IMR-90 (cell line): Measurements from ENCODE around the gene BCL7A. TPM values are rescaled to one million over a fixed set of nuclear protein-coding genes. Genes with fewer than 3 reads are reported as not detected.

ENCODE experiments used
- ATAC-seq: fragments of 200-7000 bp; cut with Tn5 transposase; 2 replicates; pipeline ENCODE4 v1.9.1; 2020; ENCODE audit warnings: low read depth, mild to moderate bottlenecking, moderate library complexity
- BruUV-seq: library from RNA; stranded (reverse); fragments of 400-500 nt; replicated peaks from 2 replicates; lab custom pipeline; 2021; lab: Mats Ljungman, UMichigan
- CTCF ChIA-PET: fragments of 300-600 bp; formaldehyde crosslinking; extraction: SDS; loops from one replicate; lab custom pipeline; 2021; ENCODE audit warnings: antibody characterized with exemption; lab: Yijun Ruan, JAX
- POLR2A ChIA-PET: fragments of 300-600 bp; sonication (Branson Sonifier 250); formaldehyde crosslinking; loops from one replicate; lab custom pipeline; 2022; ENCODE audit warnings: antibody characterized with exemption; ENCODE audit not compliant: unreplicated experiment; lab: Charles Lee
- DNase-seq: peaks from one replicate; pipeline ENCODE4 v3.0.0; 2013
- H2AFZ ChIP-seq: replicated peaks from 2 replicates; pipeline ENCODE3; 2013; ENCODE audit warnings: low read length, mild to moderate bottlenecking; ENCODE audit not compliant: poor library complexity
- H2AK5ac ChIP-seq: 2 replicates; pipeline ENCODE4 v1.6.1; 2013; ENCODE audit warnings: low read depth, low read length, inconsistent platforms
- H2AK9ac ChIP-seq: replicated peaks from 2 replicates; pipeline ENCODE3; 2013; ENCODE audit warnings: mild to moderate bottlenecking, low read depth, low read length, moderate library complexity; ENCODE audit not compliant: poor library complexity
- H2BK120ac ChIP-seq: 2 replicates; pipeline ENCODE4 v1.6.1; 2013; ENCODE audit warnings: low read depth, low read length, inconsistent platforms
- H2BK15ac ChIP-seq: 3 replicates; pipeline ENCODE4 v1.6.1; 2013; ENCODE audit warnings: low read depth, low read length, inconsistent platforms
- H2BK20ac ChIP-seq: 2 replicates; pipeline ENCODE4 v1.6.1; 2013; ENCODE audit warnings: low read depth, mild to moderate bottlenecking, inconsistent platforms, low read length, moderate library complexity
- H2BK5ac ChIP-seq: 2 replicates; pipeline ENCODE4 v1.6.1; 2013; ENCODE audit warnings: mild to moderate bottlenecking, low read depth, low read length, inconsistent platforms; ENCODE audit not compliant: poor library complexity, severe bottlenecking
- H3K14ac ChIP-seq: replicated peaks from 2 replicates; pipeline ENCODE4 v1.6.1; 2013; ENCODE audit warnings: low read depth, low read length, inconsistent platforms
- H3K18ac ChIP-seq: 2 replicates; pipeline ENCODE4 v1.6.1; 2013; ENCODE audit warnings: low read depth, low read length, control low read depth
- H3K23ac ChIP-seq: 2 replicates; pipeline ENCODE4 v1.6.1; 2013; ENCODE audit warnings: low read depth, low read length, inconsistent platforms
- H3K27ac ChIP-seq: 2 replicates; pipeline ENCODE4 v1.5.1; 2013; ENCODE audit warnings: mild to moderate bottlenecking, control low read depth, low read length; ENCODE audit not compliant: insufficient read depth
- H3K27me3 ChIP-seq: 2 replicates; pipeline ENCODE4 v1.6.1; 2013; ENCODE audit warnings: low read length; ENCODE audit not compliant: control insufficient read depth, insufficient read depth
- H3K36me3 ChIP-seq: 2 replicates; pipeline ENCODE4 v1.6.1; 2013; ENCODE audit warnings: low read length, mixed read lengths; ENCODE audit not compliant: control insufficient read depth, insufficient read depth
- H3K4ac ChIP-seq: 2 replicates; pipeline ENCODE4 v1.6.1; 2013; ENCODE audit warnings: low read depth, low read length, inconsistent platforms
- H3K4me1 ChIP-seq: 2 replicates; pipeline ENCODE4 v1.6.1; 2013; ENCODE audit warnings: low read length, mixed read lengths; ENCODE audit not compliant: control insufficient read depth, insufficient read depth
- H3K4me2 ChIP-seq: 2 replicates; pipeline ENCODE4 v1.6.1; 2013; ENCODE audit warnings: low read depth, mild to moderate bottlenecking, control low read depth, low read length, moderate library complexity
- H3K4me3 ChIP-seq: 2 replicates; pipeline ENCODE4 v1.5.1; 2013; ENCODE audit warnings: low read depth, mild to moderate bottlenecking, control low read depth, low read length, moderate library complexity; ENCODE audit not compliant: insufficient read depth
- H3K56ac ChIP-seq: 2 replicates; pipeline ENCODE4 v1.6.1; 2013; ENCODE audit warnings: low read length, inconsistent platforms; ENCODE audit not compliant: insufficient read depth; ENCODE audit errors: extremely low read depth
- H3K79me1 ChIP-seq, 2 experiments: 2 replicates each; pipeline ENCODE4 v1.6.1; 2013; ENCODE audit warnings: low read length in 2 of 2, inconsistent platforms in 1 of 2, low read depth in 1 of 2
- H3K9ac ChIP-seq: 2 replicates; pipeline ENCODE4 v1.6.1; 2013; ENCODE audit warnings: low read depth, low read length, control low read depth
- H3K9me1 ChIP-seq: 2 replicates; pipeline ENCODE4 v1.6.1; 2013; ENCODE audit warnings: low read length, inconsistent platforms; ENCODE audit not compliant: insufficient read depth
- H3K9me3 ChIP-seq: 2 replicates; pipeline ENCODE4 v1.6.1; 2013; ENCODE audit warnings: low read length; ENCODE audit not compliant: control insufficient read depth, insufficient read depth
- H4K20me1 ChIP-seq: 2 replicates; pipeline ENCODE4 v1.6.1; 2013; ENCODE audit warnings: low read length, inconsistent platforms; ENCODE audit not compliant: insufficient read depth
- H4K5ac ChIP-seq: 2 replicates; pipeline ENCODE4 v1.6.1; 2013; ENCODE audit warnings: mild to moderate bottlenecking, low read depth, low read length, control low read depth
- H4K8ac ChIP-seq, 2 experiments: 2 replicates each; pipeline ENCODE4 v1.6.1; 2013; ENCODE audit warnings: low read depth in 2 of 2, low read length in 2 of 2, control low read depth in 1 of 2, inconsistent platforms in 1 of 2
- H4K91ac ChIP-seq: 2 replicates; pipeline ENCODE4 v1.6.1; 2013; ENCODE audit warnings: low read depth, low read length, inconsistent platforms; ENCODE audit not compliant: insufficient read depth
- CEBPB ChIP-seq: IDR thresholded peaks from 2 replicates; pipeline ENCODE4 v1.6.1; 2012; ENCODE audit warnings: low read depth, low read length, improper control_type of control experiment
- FOS ChIP-seq: fragments of 150-350 bp; IDR thresholded peaks from 2 replicates; pipeline ENCODE4 v1.6.1; 2016; ENCODE audit warnings: low read depth, low read length
- MAFK ChIP-seq: IDR thresholded peaks from 2 replicates; pipeline ENCODE4 v1.6.1; 2012; ENCODE audit warnings: low read depth, low read length, improper control_type of control experiment
- POLR2A ChIP-seq: IDR thresholded peaks from 2 replicates; pipeline ENCODE4 v1.6.1; 2012; ENCODE audit warnings: mild to moderate bottlenecking, low read depth, low read length
- RCOR1 ChIP-seq: IDR thresholded peaks from 2 replicates; pipeline ENCODE4 v1.6.1; 2012; ENCODE audit warnings: mild to moderate bottlenecking, low read length, improper control_type of control experiment; ENCODE audit not compliant: insufficient replicate concordance
- WGBS, 2 experiments: methylation state at CpG; one replicate each; pipeline versions ENCODE4 v1.1.5 to v1.1.7; 2013; ENCODE audit warnings: missing lambda C conversion rate in 2 of 2; ENCODE audit not compliant: insufficient read length in 1 of 2; ENCODE audit errors: extremely low coverage in 2 of 2; 5-methylcytosine and 5-hydroxymethylcytosine counted together
- dilution Hi-C: fragments of 300-500 bp; cut with HindIII; formaldehyde crosslinking; loops from one replicate; pipeline ENCODE4 v1.14.3; 2018; ENCODE audit warnings: low sequenced_read_pairs; ENCODE audit not compliant: unreplicated experiment
- in situ Hi-C: fragments of 300-500 bp; cut with MboI; formaldehyde crosslinking; loops from 3 replicates; pipeline ENCODE4 v1.14.3; 2019; ENCODE audit warnings: low sequenced_read_pairs, inconsistent platforms, mixed read lengths
- intact Hi-C: fragments of 100-400 bp; cut with micrococcal nuclease; formaldehyde crosslinking; loops from 2 replicates; pipeline ENCODE4 v1.10.0; 2022
- polyA plus RNA-seq, 3 experiments: library from polyadenylated mRNA; depleted of rRNA; stranded (reverse); fragments of >200 nt; gene quantifications; 2 replicates each; pipeline ENCODE4 v1.2.3, GENCODE V29; 2012; ENCODE audit warnings: low replicate concordance in 1 of 3
- total RNA-seq: library from RNA; depleted of rRNA; stranded (reverse); fragments of >200 nt; gene quantifications from 2 replicates; pipeline ENCODE4 v1.2.3, GENCODE V29; 2012

BCL7A gene
- total and polyA plus RNA-seq, 2 of the 4 experiments (the other 2 are of a cell fraction), result 5.6 to 7.9 TPM

GRCh38 chr12:122081083-122081696 lies 59.5 kb downstream of the BCL7A start:
- Histone ChIP-seq H2AFZ (peak overlapping the region; percentile 54), H3K56ac (peak overlapping the region; percentile 8; the same call in 1 of the 2 replicates), H3K36me3 (peaks cover 19% of the 10 kb centered on the region), H2AK9ac (peak overlapping the region; percentile 18), H3K4me1 (peaks cover 10% of the 10 kb centered on the region), H3K4me3 (peak overlapping the region; percentile 19), H3K4me2 (peak overlapping the region; percentile 71), H2BK20ac (peak overlapping the region; percentile 72), H4K8ac (peak overlapping the region; percentile 19 to 77), H3K27ac (peak overlapping the region; percentile 98), H2AK5ac (peak overlapping the region; percentile 93), H3K23ac (peak overlapping the region; percentile 77), H2BK120ac (peak overlapping the region; percentile 78), H4K20me1 (peaks cover 48% of the 10 kb centered on the region), H4K5ac (peak overlapping the region; percentile 28; the same call in 1 of the 2 replicates), H3K9ac (peak overlapping the region; percentile 57; the same call in 1 of the 2 replicates), H3K79me1 (peaks cover 17 to 61% of the 10 kb centered on the region in 2 experiments; a peak in 3 of 4 replicates), H4K91ac (peak overlapping the region; percentile 58), H2BK15ac (peak overlapping the region; percentile 39; the same call in 1 of the 3 replicates), H3K4ac (peak overlapping the region; percentile 71), H3K14ac (peak overlapping the region; percentile 76), H3K9me1 (0 out of 2 replicates have a peak, but pooled peaks cover 13% of the 10 kb centered on the region), H3K27me3 (no peaks in the 10 kb centered on the region), H2BK5ac (peak overlapping the region; percentile 69), H3K9me3 (no peaks in the 10 kb centered on the region), H3K18ac (peak overlapping the region; percentile 74)
- no TSS peak for BruUV-seq
- intact Hi-C loops, result no loop called here
- in situ Hi-C loops, result no loop called here
- WGBS, 2 experiments, result 71% methylated on average over 4 of the region's 9 CpGs; no CpG with 5 or more reads in 1 of the 2 experiments
- ChIA-PET POLR2A (interaction anchor here (0.5 to 0.7 kb wide), 3 partner anchors 8 to 13 kb away, joined by 3 read pairs; no protein-coding TSS in a partner anchor), CTCF (interaction anchor here (0.5 to 1.7 kb wide), 5 partner anchors 9 to 42 kb away, joined by 3 to 7 read pairs (median 4); no protein-coding TSS in a partner anchor)
- ATAC-seq (peak; percentile 1; the same call in 1 of the 2 replicates), DNase-seq (no peak)
- dilution Hi-C loops, result no loop called here
- TF ChIP-seq POLR2A (no peak), MAFK (0 out of 2 replicates have a peak, but pooled peaks have one; percentile 7), FOS (0 out of 2 replicates have a peak, but pooled peaks have one; percentile 8), CEBPB (peak; percentile 80), RCOR1 (peak; percentile 18)
